HepG2 (cell line): ENCODE data around the gene SURF1. TPM values are rescaled to one million over a fixed set of nuclear protein-coding genes. Genes with fewer than 3 reads are reported as not detected.
A peak's percentile ranks its signal among the peaks of the same experiment; 100 is the strongest.

Experiments
- GLMP ChIP-seq: sonication (generic); formaldehyde crosslinking; IDR thresholded peaks from 2 replicates; pipeline ENCODE4 v1.9.0; 2021; ENCODE audit warnings: missing genetic modification reagents, mild to moderate bottlenecking, borderline replicate concordance
- POLR2G ChIP-seq: fragments of 200-400 bp; formaldehyde crosslinking; IDR thresholded peaks from 2 replicates; pipeline ENCODE4 v1.6.1; 2018; ENCODE audit warnings: mild to moderate bottlenecking, low read depth, low read length, moderate library complexity
- RBFOX2 ChIP-seq: fragments of 200-400 bp; formaldehyde crosslinking; IDR thresholded peaks from 2 replicates; pipeline ENCODE4 v1.6.1; 2017; ENCODE audit warnings: low read depth, mild to moderate bottlenecking, low read length
- SNAPC4 ChIP-seq: sonication (generic); formaldehyde crosslinking; IDR thresholded peaks from 2 replicates; pipeline ENCODE4 v1.4.0; 2020; ENCODE audit warnings: mild to moderate bottlenecking, missing genetic modification reagents
- ZNF563 ChIP-seq: sonication (generic); formaldehyde crosslinking; IDR thresholded peaks from 2 replicates; pipeline ENCODE4 v1.8.0; 2022; ENCODE audit warnings: mild to moderate bottlenecking, moderate library complexity, missing genetic modification reagents
- polyA plus RNA-seq, 8 experiments: library from polyadenylated mRNA; depleted of rRNA in 3 of 8; stranded (reverse) in 7 of 8; unstranded in 1 of 8; fragments of >200 nt; fragmentation: Illumina TruSeq in 4 of 8; extraction: Trizol in 4 of 8; gene quantifications; 2 replicates each; pipeline versions ENCODE4 v1.2.1 to v1.2.3, GENCODE V29; 2011 to 2016; ENCODE audit warnings: low read depth in 4 of 8, missing spikeins in 1 of 8, mixed read lengths in 1 of 8; ENCODE audit not compliant: insufficient read depth in 1 of 8
- total RNA-seq, 5 experiments: library from RNA; depleted of rRNA; stranded (reverse); fragments of >200 nt; fragmentation: Illumina TruSeq; extraction: Trizol; gene quantifications; 2 replicates each; pipeline ENCODE4 v1.2.3, GENCODE V29; 2016; ENCODE audit warnings: low read depth in 1 of 5

Gene SURF1
- total and polyA plus RNA-seq, 2 of the 13 experiments (the other 11 are each of a cell fraction or from before 2014, with no cell fraction given) = 17.8 to 40.7 TPM

- TF ChIP-seq ZNF563 (0 out of 2 replicates have a peak, but pooled peaks have one; percentile 19), RBFOX2 (0 out of 2 replicates have a peak, but pooled peaks have one; percentile 24), SNAPC4 (CRISPR knock-in tag) (peak; percentile 17; the same call in 1 of the 2 replicates), GLMP (0 out of 2 replicates have a peak, but pooled peaks have one; percentile 39), POLR2G (0 out of 2 replicates have a peak, but pooled peaks have one; percentile 41)
Observed at GRCh38 chr9:133348718-133349573, 7.3 kb downstream of the SURF1 start (continued).
